Measurements from ENCODE around the gene FBP1.
A peak's percentile ranks its signal among the peaks of the same experiment; 100 is the strongest.

Gene FBP1

GRCh38 chr9:94560237-94560636, 79.1 kb downstream of the FBP1 start:
- no peak overlapping the region for H3K4me3 Mint-ChIP-seq
- no peaks in the 10 kb centered on the region for H3K4me1 Mint-ChIP-seq (ENCODE audit: low read depth)
- H3K27me3 Mint-ChIP-seq: peaks cover 21% of the 10 kb centered on the region
- peaks cover 4% of the 10 kb centered on the region for H3K9me3 Mint-ChIP-seq
- H3K36me3 Mint-ChIP-seq (ENCODE audit: low read depth): no peaks in the 10 kb centered on the region
- H3K27ac Mint-ChIP-seq: no peak overlapping the region
- no peak for DNase-seq

- no peak for DNase-seq
- Mint-ChIP-seq H3K4me3 (no peak overlapping the region), H3K9me3 (no peaks in the 10 kb centered on the region), H3K4me1 (ENCODE audit: low read depth) (no peaks in the 10 kb centered on the region), H3K36me3 (ENCODE audit: low read depth) (no peaks in the 10 kb centered on the region), H3K27ac (no peak overlapping the region), H3K27me3 (peaks cover 10% of the 10 kb centered on the region)
These were observed 81.9 kb downstream of the FBP1 start for GRCh38 chr9:94557376-94557775.

GRCh38 chr9:94554439-94555331, 84.6 kb downstream of the FBP1 start, which contains the start of gene PCAT7:
Gene PCAT7 (plus strand): TSS chr9:94555083.
- H3K36me3 Mint-ChIP-seq (ENCODE audit: low read depth): no peaks in the 10 kb centered on the region
- no peak within 1 kb of the TSS for H3K4me3 Mint-ChIP-seq
- H3K9me3 Mint-ChIP-seq: no peaks in the 10 kb centered on the region
- no peaks in the 10 kb centered on the region for H3K4me1 Mint-ChIP-seq (ENCODE audit: low read depth)
- peaks cover 10% of the 10 kb centered on the region for H3K27me3 Mint-ChIP-seq
- DNase-seq: peak; percentile 39
- no peak within 1 kb of the TSS for H3K27ac Mint-ChIP-seq

- DNase-seq: no peak
- H3K27ac Mint-ChIP-seq: no peak overlapping the region
- no peaks in the 10 kb centered on the region for H3K4me1 Mint-ChIP-seq (ENCODE audit: low read depth)
- no peak overlapping the region for H3K4me3 Mint-ChIP-seq
- H3K27me3 Mint-ChIP-seq: peaks cover 15% of the 10 kb centered on the region
- H3K9me3 Mint-ChIP-seq: no peaks in the 10 kb centered on the region
- H3K36me3 Mint-ChIP-seq (ENCODE audit: low read depth): no peaks in the 10 kb centered on the region
These were observed 85.3 kb downstream of the FBP1 start for GRCh38 chr9:94554078-94554438.

All from activated T-cell treated with anti-CD3 and anti-CD28 coated beads, Interleukin-2, amount 50 U/mL, for 24 hours (primary cell).